Measurements from ENCODE around the gene AMZ2.
"Not testable (repeated sequence)": the region's sequence is repeated elsewhere in the genome, so short reads cannot be mapped to it uniquely, and the experiment has no call there.

Gene AMZ2

GRCh38 chr17:68220186-68220585 is 27.7 kb upstream of the AMZ2 start:
- DNase-seq = not testable (repeated sequence)

- not testable (repeated sequence) for DNase-seq
Observed at GRCh38 chr17:68220786-68221185, 27.1 kb upstream of the AMZ2 start.

GRCh38 chr17:68221786-68222185 is 26.1 kb upstream of the AMZ2 start:
- DNase-seq = no peak

GRCh38 chr17:68222606-68223005 is 25.2 kb upstream of the AMZ2 start:
- DNase-seq = no peak

GRCh38 chr17:68225055-68225454 is 22.8 kb upstream of the AMZ2 start:
- DNase-seq = not testable (repeated sequence)

GRCh38 chr17:68228039-68228680 is 19.7 kb upstream of the AMZ2 start:
- not testable (repeated sequence) for DNase-seq

GRCh38 chr17:68228817-68229570 is 18.8 kb upstream of the AMZ2 start:
- DNase-seq = no peak

- DNase-seq = no peak
Observed at GRCh38 chr17:68229619-68230018, 18.2 kb upstream of the AMZ2 start.

- DNase-seq = not testable (repeated sequence)
Observed at GRCh38 chr17:68231131-68231530, 16.7 kb upstream of the AMZ2 start.

- no peak for DNase-seq
Observed at GRCh38 chr17:68231541-68231940, 16.3 kb upstream of the AMZ2 start.

- not testable (repeated sequence) for DNase-seq
Observed at GRCh38 chr17:68232741-68233140, 15.1 kb upstream of the AMZ2 start.

- peak in 23 of 56 donors; percentile 19 to 80 (median 43) for DNase-seq
Observed at GRCh38 chr17:68234726-68235335, 13.0 kb upstream of the AMZ2 start.

GRCh38 chr17:68235336-68235791 is 12.5 kb upstream of the AMZ2 start:
- DNase-seq = peak in 36 of 56 donors; percentile 14 to 80 (median 48)

- DNase-seq = peak in 1 of 56 donors; percentile 15
Observed at GRCh38 chr17:68237369-68238163, 10.3 kb upstream of the AMZ2 start.

GRCh38 chr17:68238164-68238870 is 9.5 kb upstream of the AMZ2 start:
- no peak for DNase-seq

GRCh38 chr17:68238871-68239253 is 9.0 kb upstream of the AMZ2 start:
- peak in 6 of 56 donors; percentile 8 to 43 (median 32) for DNase-seq

- DNase-seq = no peak
Observed at GRCh38 chr17:68239632-68240366, 8.0 kb upstream of the AMZ2 start.

GRCh38 chr17:68246271-68247028 is 1.4 kb upstream of the AMZ2 start:
- no peak for DNase-seq

- peak in 25 of 56 donors; percentile 44 to 91 (median 79) for DNase-seq
Observed at GRCh38 chr17:68248199-68248825, 469 bp downstream of the AMZ2 start.
